ENCODE data around the gene KAT8.

DNA sequence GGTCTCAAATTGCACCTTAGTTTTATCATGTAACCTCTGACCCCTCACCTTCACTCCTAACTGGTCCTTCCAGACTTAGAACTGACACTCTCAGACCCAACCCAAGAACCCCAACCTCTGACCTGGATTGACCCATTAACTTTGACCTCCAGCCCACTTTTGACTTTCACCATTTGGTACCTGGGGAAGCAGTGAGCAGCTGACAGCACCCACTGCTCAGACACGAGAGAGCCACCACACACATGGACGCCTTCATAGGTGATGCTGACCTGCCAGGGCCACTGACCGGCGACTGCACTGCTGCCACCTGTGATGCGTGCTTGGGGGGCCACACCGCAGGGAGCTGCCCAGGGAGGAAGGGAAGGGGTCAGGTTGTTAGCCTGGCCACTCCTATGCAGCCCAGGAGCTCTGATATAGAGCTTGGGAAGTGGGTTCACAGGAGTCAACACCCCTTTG lies 15.6 kb downstream of the KAT8 start:
- TF ChIP-seq CSRNP3 (CRISPR knock-in tag; IDR thresholded peaks at IDR 0.05) (no peak), TSHZ2 (CRISPR knock-in tag; IDR thresholded peaks at IDR 0.05) (no peak), ARNTL (CRISPR knock-in tag; IDR thresholded peaks at IDR 0.05; ENCODE audit: borderline replicate concordance, low read depth) (no peak), ZNF8 (CRISPR knock-in tag; IDR thresholded peaks at IDR 0.05) (no peak), ZFP30 (CRISPR knock-in tag; IDR thresholded peaks at IDR 0.05) (no peak), ZC3H10 (CRISPR knock-in tag; IDR thresholded peaks at IDR 0.05) (no peak), ZFP3 (CRISPR knock-in tag; IDR thresholded peaks at IDR 0.05) (no peak), ZNF565 (CRISPR knock-in tag; conservative IDR thresholded peaks at IDR 0.05; ENCODE audit: low read depth) (no peak), ISL1 (CRISPR knock-in tag; IDR thresholded peaks at IDR 0.05) (no peak)
- TF ChIP-seq, protein P1, sequence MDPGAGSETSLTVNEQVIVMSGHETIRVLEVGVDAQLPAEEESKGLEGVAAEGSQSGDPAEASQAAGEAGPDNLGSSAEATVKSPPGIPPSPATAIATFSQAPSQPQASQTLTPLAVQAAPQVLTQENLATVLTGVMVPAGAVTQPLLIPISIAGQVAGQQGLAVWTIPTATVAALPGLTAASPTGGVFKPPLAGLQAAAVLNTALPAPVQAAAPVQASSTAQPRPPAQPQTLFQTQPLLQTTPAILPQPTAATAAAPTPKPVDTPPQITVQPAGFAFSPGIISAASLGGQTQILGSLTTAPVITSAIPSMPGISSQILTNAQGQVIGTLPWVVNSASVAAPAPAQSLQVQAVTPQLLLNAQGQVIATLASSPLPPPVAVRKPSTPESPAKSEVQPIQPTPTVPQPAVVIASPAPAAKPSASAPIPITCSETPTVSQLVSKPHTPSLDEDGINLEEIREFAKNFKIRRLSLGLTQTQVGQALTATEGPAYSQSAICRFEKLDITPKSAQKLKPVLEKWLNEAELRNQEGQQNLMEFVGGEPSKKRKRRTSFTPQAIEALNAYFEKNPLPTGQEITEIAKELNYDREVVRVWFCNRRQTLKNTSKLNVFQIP (CRISPR knock-in tag; IDR thresholded peaks at IDR 0.05; ENCODE audit: borderline replicate concordance, low read depth): no peak
- TF ChIP-seq, protein P2, sequence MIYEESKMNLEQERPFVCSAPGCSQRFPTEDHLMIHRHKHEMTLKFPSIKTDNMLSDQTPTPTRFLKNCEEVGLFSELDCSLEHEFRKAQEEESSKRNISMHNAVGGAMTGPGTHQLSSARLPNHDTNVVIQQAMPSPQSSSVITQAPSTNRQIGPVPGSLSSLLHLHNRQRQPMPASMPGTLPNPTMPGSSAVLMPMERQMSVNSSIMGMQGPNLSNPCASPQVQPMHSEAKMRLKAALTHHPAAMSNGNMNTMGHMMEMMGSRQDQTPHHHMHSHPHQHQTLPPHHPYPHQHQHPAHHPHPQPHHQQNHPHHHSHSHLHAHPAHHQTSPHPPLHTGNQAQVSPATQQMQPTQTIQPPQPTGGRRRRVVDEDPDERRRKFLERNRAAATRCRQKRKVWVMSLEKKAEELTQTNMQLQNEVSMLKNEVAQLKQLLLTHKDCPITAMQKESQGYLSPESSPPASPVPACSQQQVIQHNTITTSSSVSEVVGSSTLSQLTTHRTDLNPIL (CRISPR knock-in tag; IDR thresholded peaks at IDR 0.05; ENCODE audit: low read depth): no peak
- TF ChIP-seq, protein P3, sequence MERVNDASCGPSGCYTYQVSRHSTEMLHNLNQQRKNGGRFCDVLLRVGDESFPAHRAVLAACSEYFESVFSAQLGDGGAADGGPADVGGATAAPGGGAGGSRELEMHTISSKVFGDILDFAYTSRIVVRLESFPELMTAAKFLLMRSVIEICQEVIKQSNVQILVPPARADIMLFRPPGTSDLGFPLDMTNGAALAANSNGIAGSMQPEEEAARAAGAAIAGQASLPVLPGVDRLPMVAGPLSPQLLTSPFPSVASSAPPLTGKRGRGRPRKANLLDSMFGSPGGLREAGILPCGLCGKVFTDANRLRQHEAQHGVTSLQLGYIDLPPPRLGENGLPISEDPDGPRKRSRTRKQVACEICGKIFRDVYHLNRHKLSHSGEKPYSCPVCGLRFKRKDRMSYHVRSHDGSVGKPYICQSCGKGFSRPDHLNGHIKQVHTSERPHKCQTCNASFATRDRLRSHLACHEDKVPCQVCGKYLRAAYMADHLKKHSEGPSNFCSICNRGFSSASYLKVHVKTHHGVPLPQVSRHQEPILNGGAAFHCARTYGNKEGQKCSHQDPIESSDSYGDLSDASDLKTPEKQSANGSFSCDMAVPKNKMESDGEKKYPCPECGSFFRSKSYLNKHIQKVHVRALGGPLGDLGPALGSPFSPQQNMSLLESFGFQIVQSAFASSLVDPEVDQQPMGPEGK (CRISPR knock-in tag; IDR thresholded peaks at IDR 0.05; ENCODE audit: borderline replicate concordance): no peak
